ENCODE data around the gene SIGLEC7.

SIGLEC7 gene

GRCh38 chr19:51127032-51127431 is 15.1 kb upstream of the SIGLEC7 start:
- H3K4me1 ChIP-seq (ENCODE audit: low read length), result no peaks in the 10 kb centered on the region

GRCh38 chr19:51127755-51128154 is 14.3 kb upstream of the SIGLEC7 start:
- no peak for TF ChIP-seq CTCF (IDR thresholded peaks at IDR 0.05; ENCODE audit: low read length)
- no peak for TF ChIP-seq EZH2 (optimal IDR thresholded peaks at IDR 0.05; ENCODE audit: low read depth, low read length)
- TF ChIP-seq EZH2phosphoT487 (IDR thresholded peaks at IDR 0.05; ENCODE audit: low read length), result no peak
- Histone ChIP-seq H3K79me2 (ENCODE audit: low read length) (no peaks in the 10 kb centered on the region), H3K9me2 (replicated peaks; ENCODE audit: insufficient read depth, low read length) (no peaks in the 10 kb centered on the region), H3F3A (ENCODE audit: insufficient read depth, low read length) (no peaks in the 10 kb centered on the region), H3K4me3 (ENCODE audit: low read length) (no peak overlapping the region), H3K36me3 (replicated peaks; ENCODE audit: insufficient read depth, low read length) (no peaks in the 10 kb centered on the region), H3K27me3 (replicated peaks; ENCODE audit: insufficient read depth, low read length) (peaks cover 36% of the 10 kb centered on the region), H3K4me2 (ENCODE audit: low read depth, low read length) (no peak overlapping the region), H3K9me3 (replicated peaks; ENCODE audit: insufficient read depth, low read length) (no peaks in the 10 kb centered on the region), H4K20me1 (ENCODE audit: insufficient read depth, low read length) (no peaks in the 10 kb centered on the region), H3K9ac (ENCODE audit: low read length) (no peak overlapping the region), H3K27ac (ENCODE audit: low read length) (no peak overlapping the region), H2AFZ (ENCODE audit: low read length) (no peak overlapping the region), H3K4me1 (ENCODE audit: low read length) (no peaks in the 10 kb centered on the region)
- DNase-seq, result no peak

More at GRCh38 chr19:51127032-51127431, 15.1 kb upstream of the SIGLEC7 start:
- Histone ChIP-seq H3K27me3 (replicated peaks; ENCODE audit: insufficient read depth, low read length) (peaks cover 36% of the 10 kb centered on the region), H3K79me2 (ENCODE audit: low read length) (no peaks in the 10 kb centered on the region), H3K4me2 (ENCODE audit: low read depth, low read length) (no peak overlapping the region), H3F3A (ENCODE audit: insufficient read depth, low read length) (no peaks in the 10 kb centered on the region), H3K27ac (ENCODE audit: low read length) (no peak overlapping the region), H3K36me3 (replicated peaks; ENCODE audit: insufficient read depth, low read length) (no peaks in the 10 kb centered on the region), H3K9ac (ENCODE audit: low read length) (no peak overlapping the region), H3K4me3 (ENCODE audit: low read length) (no peak overlapping the region), H4K20me1 (ENCODE audit: insufficient read depth, low read length) (no peaks in the 10 kb centered on the region), H2AFZ (ENCODE audit: low read length) (no peak overlapping the region), H3K9me3 (replicated peaks; ENCODE audit: insufficient read depth, low read length) (no peaks in the 10 kb centered on the region), H3K9me2 (replicated peaks; ENCODE audit: insufficient read depth, low read length) (no peaks in the 10 kb centered on the region)
- DNase-seq, result no peak
- no peak for TF ChIP-seq EZH2 (optimal IDR thresholded peaks at IDR 0.05; ENCODE audit: low read depth, low read length)
- TF ChIP-seq EZH2phosphoT487 (IDR thresholded peaks at IDR 0.05; ENCODE audit: low read length), result no peak
- TF ChIP-seq CTCF (IDR thresholded peaks at IDR 0.05; ENCODE audit: low read length), result no peak

DNA sequence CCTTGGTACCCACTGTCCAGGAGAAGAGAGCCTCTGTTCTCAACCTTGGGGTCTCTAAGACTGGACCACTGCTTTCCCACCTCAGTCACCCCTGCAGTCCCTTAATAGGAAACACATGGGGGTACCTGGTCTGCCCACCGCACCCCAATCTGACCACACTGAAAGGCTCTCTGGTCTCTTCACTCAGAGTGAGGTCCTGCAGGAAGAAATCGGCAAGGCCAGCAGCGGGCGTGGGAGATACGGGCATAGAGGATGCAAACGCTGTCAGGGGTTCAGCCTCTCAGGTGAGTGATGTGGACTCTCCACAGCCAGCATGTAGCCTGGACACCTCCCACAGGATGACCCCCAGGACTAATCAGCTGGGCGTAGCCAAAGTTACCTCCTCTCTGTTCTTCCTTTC is 13.9 kb upstream of the SIGLEC7 start:
- H3K9me3 ChIP-seq (replicated peaks; ENCODE audit: insufficient read depth, low read length), result no peaks in the 10 kb centered on the region
- no peak overlapping the region for H3K27ac ChIP-seq (ENCODE audit: low read length)
- H2AFZ ChIP-seq (ENCODE audit: low read length), result no peak overlapping the region
- H3K79me2 ChIP-seq (ENCODE audit: low read length), result no peaks in the 10 kb centered on the region
- H3K4me2 ChIP-seq (ENCODE audit: low read depth, low read length), result no peak overlapping the region
- H3K27me3 ChIP-seq (replicated peaks; ENCODE audit: insufficient read depth, low read length), result peaks cover 35% of the 10 kb centered on the region
- no peak overlapping the region for H3K9ac ChIP-seq (ENCODE audit: low read length)
- H4K20me1 ChIP-seq (ENCODE audit: insufficient read depth, low read length), result no peaks in the 10 kb centered on the region
- no peak overlapping the region for H3K4me3 ChIP-seq (ENCODE audit: low read length)
- H3K36me3 ChIP-seq (replicated peaks; ENCODE audit: insufficient read depth, low read length), result no peaks in the 10 kb centered on the region
- no peak for DNase-seq
- no peaks in the 10 kb centered on the region for H3K9me2 ChIP-seq (replicated peaks; ENCODE audit: insufficient read depth, low read length)
- no peaks in the 10 kb centered on the region for H3F3A ChIP-seq (ENCODE audit: insufficient read depth, low read length)
- no peaks in the 10 kb centered on the region for H3K4me1 ChIP-seq (ENCODE audit: low read length)
- no peak for TF ChIP-seq EZH2phosphoT487 (IDR thresholded peaks at IDR 0.05; ENCODE audit: low read length)
- no peak for TF ChIP-seq EZH2 (optimal IDR thresholded peaks at IDR 0.05; ENCODE audit: low read depth, low read length)

DNA sequence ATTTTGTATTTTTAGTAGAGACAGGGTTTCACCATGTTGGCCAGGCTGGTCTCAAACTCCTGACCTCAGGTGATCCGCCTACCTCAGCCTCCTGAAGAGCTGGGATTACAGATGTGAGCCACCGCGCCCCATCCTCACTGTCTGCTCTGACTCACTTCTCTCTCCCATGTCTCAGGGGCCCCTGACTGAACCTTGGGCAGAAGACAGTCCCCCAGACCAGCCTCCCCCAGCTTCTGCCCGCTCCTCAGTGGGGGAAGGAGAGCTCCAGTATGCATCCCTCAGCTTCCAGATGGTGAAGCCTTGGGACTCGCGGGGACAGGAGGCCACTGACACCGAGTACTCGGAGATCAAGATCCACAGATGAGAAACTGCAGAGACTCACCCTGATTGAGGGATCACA is 12.4 kb upstream of the SIGLEC7 start:
- H3K27ac ChIP-seq (ENCODE audit: low read length), result no peak overlapping the region
- no peaks in the 10 kb centered on the region for H3K9me2 ChIP-seq (replicated peaks; ENCODE audit: insufficient read depth, low read length)
- no peak overlapping the region for H3K4me3 ChIP-seq (ENCODE audit: low read length)
- no peaks in the 10 kb centered on the region for H3K4me1 ChIP-seq (ENCODE audit: low read length)
- H3K36me3 ChIP-seq (replicated peaks; ENCODE audit: insufficient read depth, low read length), result no peaks in the 10 kb centered on the region
- H3K27me3 ChIP-seq (replicated peaks; ENCODE audit: insufficient read depth, low read length), result peaks cover 35% of the 10 kb centered on the region
- TF ChIP-seq CTCF (IDR thresholded peaks at IDR 0.05; ENCODE audit: low read length), result no peak
- no peak for TF ChIP-seq EZH2phosphoT487 (IDR thresholded peaks at IDR 0.05; ENCODE audit: low read length)
- TF ChIP-seq EZH2 (optimal IDR thresholded peaks at IDR 0.05; ENCODE audit: low read depth, low read length), result no peak
- no peak overlapping the region for H2AFZ ChIP-seq (ENCODE audit: low read length)
- H3K79me2 ChIP-seq (ENCODE audit: low read length), result no peaks in the 10 kb centered on the region
- no peak overlapping the region for H3K4me2 ChIP-seq (ENCODE audit: low read depth, low read length)
- no peaks in the 10 kb centered on the region for H3K9me3 ChIP-seq (replicated peaks; ENCODE audit: insufficient read depth, low read length)
- H3F3A ChIP-seq (ENCODE audit: insufficient read depth, low read length), result no peaks in the 10 kb centered on the region
- H4K20me1 ChIP-seq (ENCODE audit: insufficient read depth, low read length), result no peaks in the 10 kb centered on the region
- DNase-seq, result no peak
- H3K9ac ChIP-seq (ENCODE audit: low read length), result no peak overlapping the region
